Measurements from ENCODE around the gene E2F3.

The E2F3 gene

GRCh38 chr6:20402342-20403069 lies 827 bp downstream of the E2F3 start:
- DNase-seq (ENCODE audit: low spot score): peak; percentile 42

DNA sequence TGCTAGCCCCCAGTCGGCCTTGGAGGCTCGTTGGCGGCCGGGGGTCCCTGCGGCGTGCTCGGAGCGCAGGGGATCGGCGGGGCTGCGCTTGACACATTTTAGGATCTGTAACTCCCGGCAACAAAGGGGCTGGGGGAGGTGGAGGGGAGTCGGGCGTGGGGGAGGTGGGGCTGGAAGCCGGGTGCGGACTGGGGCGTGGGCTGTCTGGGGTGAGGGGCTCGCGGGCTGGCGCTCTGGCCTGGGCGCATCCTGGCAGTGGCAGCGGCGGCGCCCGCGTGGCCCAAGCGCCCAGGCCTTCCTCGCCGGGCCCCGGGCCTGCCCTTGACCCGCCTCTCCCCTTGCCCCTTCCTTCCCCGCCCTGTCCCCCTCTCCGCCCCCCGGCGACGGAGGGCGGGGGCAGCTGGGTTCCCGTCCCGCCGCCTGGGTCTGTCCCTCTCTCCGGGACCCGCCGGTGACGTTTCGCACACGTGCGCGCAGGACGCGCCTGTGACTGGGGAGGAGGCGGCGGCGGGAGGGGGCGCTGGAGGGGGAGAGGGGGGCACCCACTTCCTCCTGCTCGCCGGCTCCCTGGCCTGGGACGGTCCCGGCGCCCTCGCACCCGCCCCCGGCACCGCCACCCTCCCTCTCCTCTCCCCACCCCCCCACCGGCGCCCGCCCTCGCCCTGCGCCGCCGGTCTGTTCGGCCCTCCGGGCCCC lies 1.5 kb downstream of the E2F3 start:
- peak; percentile 66 for DNase-seq (ENCODE audit: low spot score)

- DNase-seq (ENCODE audit: low spot score): peak; percentile 44
Measured at GRCh38 chr6:20403766-20404640, 2.3 kb downstream of the E2F3 start.

DNA sequence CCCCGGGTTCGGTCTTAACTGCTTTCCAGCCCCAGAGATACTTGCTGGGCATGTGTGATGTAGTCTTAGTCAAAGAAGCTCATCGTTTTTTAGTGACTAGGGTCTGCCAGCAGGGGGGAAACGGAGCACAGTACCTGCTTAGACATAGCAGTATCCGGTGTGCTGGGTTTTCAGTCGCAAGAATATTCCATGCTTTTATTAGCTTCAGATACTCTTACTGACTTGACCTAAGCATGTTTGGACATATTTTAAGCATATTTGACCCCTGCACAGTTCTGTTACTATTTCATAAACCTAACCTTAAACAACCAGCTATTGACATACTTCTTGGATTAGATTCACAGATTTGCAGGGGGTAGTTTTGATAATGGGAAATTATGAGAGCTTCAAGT lies 3.0 kb downstream of the E2F3 start:
- DNase-seq (ENCODE audit: low spot score): peak; percentile 67

GRCh38 chr6:20408851-20409250 lies 7.2 kb downstream of the E2F3 start:
- DNase-seq (ENCODE audit: low spot score): no peak

DNA sequence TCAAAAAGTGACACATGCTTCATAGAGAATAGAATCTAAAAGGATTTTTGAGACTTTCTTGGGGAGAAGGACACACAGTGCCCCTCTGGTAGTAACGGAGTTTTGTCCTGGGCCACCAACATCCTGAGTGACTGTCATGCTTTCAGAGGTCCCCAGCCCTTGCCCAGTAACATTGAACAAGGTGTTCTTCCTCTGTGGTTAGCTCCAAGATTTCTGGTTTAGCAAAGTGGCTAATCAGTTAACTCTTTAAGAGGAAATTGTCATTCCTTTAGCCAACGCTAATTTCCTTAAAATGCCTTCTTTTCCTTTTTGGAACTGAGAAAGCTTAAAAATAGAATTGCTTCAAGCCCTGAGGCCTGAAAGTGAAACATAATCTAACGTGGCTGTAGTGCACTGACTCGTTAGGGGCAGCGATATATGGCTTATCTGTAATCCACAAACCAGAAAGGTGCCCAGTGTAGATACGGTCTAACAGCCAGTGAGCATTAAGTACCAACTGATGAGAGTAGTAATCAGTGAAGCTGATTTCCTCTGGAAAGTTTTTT lies 7.8 kb downstream of the E2F3 start:
- DNase-seq (ENCODE audit: low spot score): no peak

DNA sequence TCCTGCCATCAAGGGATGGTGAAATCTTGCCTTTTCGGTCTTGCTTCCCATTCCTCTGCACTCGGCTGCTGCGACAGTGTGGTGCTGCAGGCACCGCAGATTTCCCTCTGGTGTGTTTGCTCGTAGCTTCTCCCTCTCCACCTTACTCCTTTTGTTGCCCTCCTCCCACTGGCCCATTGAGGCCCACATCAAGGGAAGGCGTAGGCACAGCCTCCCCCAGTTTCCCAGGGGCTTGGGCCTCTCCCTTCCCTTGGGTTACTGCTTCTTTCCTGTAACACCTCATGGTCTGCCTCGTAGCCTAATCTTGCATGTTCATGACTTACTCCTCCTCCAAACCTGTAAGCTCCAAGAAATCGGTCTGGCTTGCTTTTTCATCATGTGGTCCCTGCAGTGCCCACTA lies 9.9 kb downstream of the E2F3 start:
- no peak for DNase-seq (ENCODE audit: low spot score)

- DNase-seq (ENCODE audit: low spot score): no peak
Measured at GRCh38 chr6:20411953-20412681, 10.4 kb downstream of the E2F3 start.

DNA sequence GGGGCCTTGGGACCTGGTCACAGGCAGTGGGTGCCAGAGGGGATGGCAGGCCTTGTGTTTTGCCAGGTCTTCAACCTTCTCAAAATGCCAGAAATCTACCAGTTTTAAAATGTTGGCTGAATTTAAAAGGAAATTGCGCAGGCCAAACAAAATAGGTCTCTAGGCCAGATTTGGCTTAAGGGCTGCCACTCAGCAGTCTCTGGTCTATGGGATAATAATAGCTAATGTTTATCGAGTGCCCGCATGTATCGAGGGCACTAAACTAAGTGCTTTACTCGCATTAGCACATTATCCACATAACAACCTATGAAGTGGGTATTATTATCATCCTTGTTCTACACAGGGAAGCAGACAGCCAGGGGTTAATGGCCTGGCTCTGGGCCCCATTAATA lies 11.0 kb downstream of the E2F3 start:
- DNase-seq (ENCODE audit: low spot score): no peak

GRCh38 chr6:20413826-20414225 lies 12.1 kb downstream of the E2F3 start:
- no peak for DNase-seq (ENCODE audit: low spot score)

- no peak for DNase-seq (ENCODE audit: low spot score)
Measured at GRCh38 chr6:20414711-20415110, 13.0 kb downstream of the E2F3 start.

DNA sequence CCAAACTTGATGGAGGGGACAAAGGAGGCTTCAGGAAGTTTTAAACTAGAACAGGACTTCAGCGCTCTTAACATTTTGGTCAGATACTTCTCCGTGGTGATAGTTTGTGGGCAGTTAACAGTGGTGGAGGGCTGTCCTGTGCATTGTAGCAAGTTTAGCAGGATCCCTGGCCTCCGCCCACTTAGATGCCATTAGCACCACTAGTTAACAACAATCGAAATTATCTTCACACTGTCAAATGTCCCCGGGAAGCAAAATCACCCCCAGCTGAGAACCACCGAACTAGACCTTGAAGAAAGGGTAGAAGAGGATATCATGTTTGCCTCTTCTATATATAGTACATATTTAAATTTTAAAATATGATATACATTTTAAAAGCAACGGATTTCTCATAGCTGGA lies 13.6 kb downstream of the E2F3 start:
- no peak for DNase-seq (ENCODE audit: low spot score)

GRCh38 chr6:20415712-20416454 lies 14.2 kb downstream of the E2F3 start:
- DNase-seq (ENCODE audit: low spot score): no peak

DNA sequence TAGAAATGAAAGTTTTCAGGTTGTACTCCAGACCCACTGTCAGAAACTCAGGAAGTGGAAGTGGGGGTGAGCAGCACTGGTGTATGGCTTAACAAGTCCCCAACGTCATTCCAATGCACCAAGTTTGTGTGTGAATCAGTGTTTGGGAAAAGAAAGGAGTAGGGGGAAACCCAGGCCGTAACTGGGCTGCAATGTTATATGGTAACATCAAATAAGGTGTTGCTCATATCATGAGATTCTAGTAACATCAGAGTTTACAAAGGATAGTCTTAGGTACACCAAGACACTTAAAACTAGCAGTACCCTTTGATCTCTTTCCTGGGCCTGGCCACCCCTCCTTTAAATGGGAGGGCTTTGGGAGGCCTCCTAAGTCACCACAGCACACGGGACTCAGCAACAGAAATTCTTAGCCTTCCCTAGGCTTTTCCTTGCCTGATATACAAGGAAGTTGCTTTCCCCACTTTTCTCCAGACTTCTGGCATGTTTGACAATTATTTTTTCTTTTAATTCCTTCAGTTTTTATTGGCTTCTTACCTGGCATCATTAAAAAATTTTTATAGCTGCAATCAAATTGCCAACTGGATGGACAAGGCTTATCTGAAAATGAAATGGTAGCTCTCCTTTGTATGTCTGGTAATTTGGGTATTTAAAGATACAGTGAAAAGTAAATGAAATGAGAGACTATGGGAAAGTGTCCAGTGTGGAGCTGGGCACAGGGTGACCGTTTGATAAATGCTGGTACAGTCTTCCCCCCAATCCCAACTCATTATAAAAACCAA lies 15.1 kb downstream of the E2F3 start:
- DNase-seq (ENCODE audit: low spot score): no peak

DNA sequence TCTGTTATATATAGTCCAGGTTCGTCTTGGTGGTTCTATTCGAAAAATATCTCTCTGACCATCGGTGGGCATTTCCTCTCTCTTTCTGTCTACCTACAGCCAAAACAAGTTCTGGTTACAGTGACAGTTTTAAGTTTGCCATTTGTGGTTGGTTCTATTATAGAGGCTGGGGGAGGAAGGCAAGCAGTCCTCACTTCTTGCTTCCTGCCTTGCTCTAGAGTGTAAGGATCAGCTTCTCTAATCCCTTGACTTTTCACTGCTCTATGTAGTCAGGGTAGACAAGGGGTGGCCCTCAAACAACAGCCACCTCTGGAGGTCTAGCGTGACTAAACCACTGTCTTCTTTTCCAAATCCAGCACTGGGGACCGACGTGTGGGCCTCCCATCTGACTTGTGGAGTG lies 16.1 kb downstream of the E2F3 start:
- DNase-seq (ENCODE audit: low spot score): no peak

DNA sequence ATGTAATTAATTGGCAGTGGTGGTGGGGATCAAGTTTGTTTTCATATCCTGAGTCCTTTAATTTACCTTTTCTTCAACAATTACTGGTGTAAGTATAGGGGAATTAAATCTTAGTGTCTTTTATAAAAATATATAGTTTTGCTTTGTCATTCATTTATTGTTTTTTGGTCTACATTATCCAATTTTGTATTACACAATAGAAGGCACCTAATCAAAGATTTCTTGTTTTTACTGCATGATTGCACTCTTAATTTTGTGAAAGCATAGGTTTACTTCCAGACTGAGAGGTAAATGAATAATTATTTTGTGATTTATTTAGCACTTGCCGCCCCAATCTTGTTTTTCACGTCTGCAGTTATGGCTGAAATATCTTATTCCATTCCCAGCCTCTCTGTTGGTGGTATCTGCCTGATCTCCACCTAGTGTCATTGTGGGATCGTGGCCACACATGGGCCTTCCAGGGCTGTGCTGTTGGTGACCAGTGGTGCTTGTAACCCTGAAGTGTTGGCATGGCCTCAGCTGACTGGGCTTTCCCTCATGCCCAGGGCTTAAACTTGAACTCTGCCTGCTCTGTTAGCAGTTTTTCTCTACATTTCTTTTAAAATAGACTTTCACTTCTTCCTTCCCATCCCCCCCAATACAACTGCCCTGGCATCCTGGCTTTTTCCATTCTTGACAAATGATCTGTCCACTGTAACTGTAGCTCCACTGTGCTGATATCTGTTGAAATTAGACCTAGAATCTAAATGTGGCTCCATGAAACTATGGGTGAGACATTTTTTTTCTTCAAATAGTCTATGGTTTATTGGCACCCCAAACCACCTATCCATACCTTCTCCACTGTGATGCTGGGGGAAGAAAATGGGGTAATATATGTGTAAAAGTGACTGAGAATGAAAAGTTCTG lies 24.8 kb downstream of the E2F3 start:
- DNase-seq (ENCODE audit: low spot score): no peak

- no peak for DNase-seq (ENCODE audit: low spot score)
Measured at GRCh38 chr6:20427856-20428255, 26.2 kb downstream of the E2F3 start.

- DNase-seq (ENCODE audit: low spot score): no peak
Measured at GRCh38 chr6:20432692-20433091, 31.0 kb downstream of the E2F3 start.

DNA sequence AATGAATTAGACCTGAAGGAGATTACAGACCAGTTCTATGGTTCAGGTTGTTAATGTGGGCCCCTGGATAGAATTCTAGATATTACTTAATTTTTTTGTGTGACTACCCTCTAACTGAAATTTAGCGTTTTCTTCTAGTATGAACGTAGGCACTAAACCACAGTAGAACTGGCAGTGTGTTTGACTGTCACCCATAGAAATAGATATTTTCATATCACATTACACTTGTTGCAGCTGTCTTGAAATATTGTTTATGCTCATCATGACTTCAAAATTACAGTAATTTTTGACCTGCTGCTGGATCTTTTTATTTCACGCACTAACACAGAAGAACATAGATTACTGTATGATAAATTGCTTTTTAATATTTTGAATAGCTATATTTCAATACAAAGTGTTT lies 31.6 kb downstream of the E2F3 start:
- no peak for DNase-seq (ENCODE audit: low spot score)

Measured in COLO829 (cell line).